RKO (cell line): Measurements from ENCODE around the gene MYRF.

Source experiments
- DNase-seq: peaks from one replicate; pipeline ENCODE4 v3.0.0-alpha.2; 2016; ENCODE audit warnings: low spot score

Gene MYRF

DNA sequence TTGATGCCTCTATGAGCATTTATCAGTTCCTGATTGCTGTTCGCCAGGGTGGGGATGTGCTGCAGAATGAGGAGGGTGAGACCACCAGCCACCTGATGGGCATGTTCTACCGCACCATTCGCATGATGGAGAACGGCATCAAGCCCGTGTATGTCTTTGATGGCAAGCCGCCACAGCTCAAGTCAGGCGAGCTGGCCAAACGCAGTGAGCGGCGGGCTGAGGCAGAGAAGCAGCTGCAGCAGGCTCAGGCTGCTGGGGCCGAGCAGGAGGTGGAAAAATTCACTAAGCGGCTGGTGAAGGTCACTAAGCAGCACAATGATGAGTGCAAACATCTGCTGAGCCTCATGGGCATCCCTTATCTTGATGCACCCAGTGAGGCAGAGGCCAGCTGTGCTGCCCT is 43.0 kb downstream of the MYRF start:
- DNase-seq, result no peak

GRCh38 chr11:61795876-61796526 is 43.6 kb downstream of the MYRF start:
- DNase-seq, result no peak

DNA sequence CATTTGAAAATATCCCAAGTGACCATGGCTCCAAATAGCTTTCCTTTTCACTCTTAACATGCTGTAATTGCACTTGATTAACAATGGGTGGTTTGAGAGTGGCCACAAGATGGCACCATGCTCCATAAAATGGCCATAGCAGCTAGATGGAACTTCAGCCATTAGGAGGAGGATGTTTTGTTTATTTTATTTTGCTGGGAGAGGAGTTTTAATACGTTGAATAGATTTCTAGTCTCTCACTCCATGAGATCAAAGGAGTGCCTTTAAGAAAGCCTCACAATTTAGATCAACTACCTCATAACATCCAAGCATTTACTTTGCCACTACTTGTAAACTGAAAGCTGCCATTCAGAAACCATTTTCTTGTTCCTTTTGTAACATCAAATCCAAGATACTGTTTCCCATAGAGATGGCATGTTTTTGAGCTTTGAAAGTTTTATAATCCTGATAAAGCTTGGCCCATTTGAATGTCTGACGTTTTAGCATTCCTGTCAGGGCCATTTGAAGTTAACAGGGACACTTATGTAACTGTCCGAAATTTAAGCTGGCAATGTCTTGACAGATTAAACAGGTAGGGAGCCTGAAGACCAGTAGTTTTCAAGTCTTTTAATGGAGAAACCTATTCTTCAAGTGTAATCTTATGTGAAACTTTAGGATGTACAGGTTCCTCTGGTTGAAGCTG is 45.0 kb downstream of the MYRF start:
- DNase-seq, result peak; percentile 82

DNA sequence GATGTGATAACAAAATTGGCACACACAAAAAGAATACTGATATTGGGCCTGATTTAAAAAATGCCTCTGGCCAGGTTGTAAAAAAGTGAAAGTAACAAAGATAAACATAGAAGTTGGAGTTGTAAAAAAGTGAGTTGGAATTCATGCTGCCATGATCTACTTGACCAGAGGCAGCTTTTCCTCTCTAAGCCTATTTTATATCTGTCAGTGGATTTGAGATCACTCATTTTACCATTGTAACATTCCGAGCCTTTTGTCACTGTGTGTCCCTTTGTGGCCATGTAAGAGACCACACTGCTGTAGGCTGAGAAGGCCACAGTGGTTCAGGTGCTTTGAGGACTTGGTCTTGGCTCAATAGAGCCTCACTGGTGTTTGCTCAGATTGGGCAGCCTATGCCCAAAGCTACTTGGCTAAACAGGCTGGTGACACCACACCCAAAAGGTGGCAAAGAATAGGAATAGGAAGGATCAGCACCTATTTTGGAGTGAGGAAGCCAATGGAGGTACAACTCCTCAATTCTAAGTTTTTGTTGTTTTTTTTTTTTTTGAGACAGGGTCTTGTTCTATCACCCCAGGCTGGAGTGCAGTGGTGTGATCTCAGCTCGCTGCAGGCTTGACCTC is 47.3 kb downstream of the MYRF start:
- no peak for DNase-seq

- DNase-seq, result no peak
Measured at GRCh38 chr11:61800331-61801281, 48.2 kb downstream of the MYRF start.

GRCh38 chr11:61802605-61803004 is 50.2 kb downstream of the MYRF start:
- DNase-seq, result no peak

GRCh38 chr11:61803889-61804647 is 51.6 kb downstream of the MYRF start:
- DNase-seq, result no peak

DNA sequence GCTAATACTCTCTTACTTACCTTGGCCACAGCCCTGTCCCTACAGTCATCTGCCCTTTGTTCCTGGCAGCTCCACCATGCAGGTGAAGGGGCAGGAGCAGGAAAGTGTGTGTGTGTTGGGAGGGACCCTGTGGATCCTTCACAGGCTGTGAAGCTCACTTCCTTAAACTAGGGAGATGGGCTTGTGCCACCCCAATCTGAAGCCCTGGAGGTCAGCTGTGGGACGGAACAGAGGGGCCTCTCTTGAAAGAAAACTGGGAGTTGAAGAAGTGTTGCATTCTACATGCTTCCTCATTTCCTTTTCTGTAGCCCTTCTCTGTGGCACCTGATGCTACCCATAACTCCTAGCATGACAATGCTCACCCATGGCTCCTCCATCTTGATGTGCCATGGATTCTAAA is 52.7 kb downstream of the MYRF start:
- DNase-seq, result no peak

DNA sequence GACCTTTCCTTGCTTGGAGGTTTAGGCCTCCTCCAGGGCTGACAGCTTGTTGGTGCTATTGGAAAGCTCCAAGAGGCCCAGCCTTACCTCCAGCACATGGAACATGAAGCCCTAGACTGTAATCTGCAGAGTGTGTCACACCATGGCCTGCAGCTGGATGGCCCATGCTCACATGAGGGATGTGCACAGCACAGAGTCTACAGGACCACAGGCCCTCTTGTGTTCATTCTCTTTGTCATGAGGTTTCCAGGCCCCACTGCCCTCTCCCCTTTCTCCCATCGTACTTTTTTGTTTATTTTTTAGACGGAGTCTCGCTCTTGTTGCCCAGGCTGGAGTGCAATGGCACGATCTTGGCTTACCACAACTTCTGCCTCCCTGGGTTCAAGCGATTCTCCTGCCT is 54.3 kb downstream of the MYRF start:
- DNase-seq, result no peak

GRCh38 chr11:61810671-61811175 is 58.3 kb downstream of the MYRF start:
- DNase-seq, result no peak

DNA sequence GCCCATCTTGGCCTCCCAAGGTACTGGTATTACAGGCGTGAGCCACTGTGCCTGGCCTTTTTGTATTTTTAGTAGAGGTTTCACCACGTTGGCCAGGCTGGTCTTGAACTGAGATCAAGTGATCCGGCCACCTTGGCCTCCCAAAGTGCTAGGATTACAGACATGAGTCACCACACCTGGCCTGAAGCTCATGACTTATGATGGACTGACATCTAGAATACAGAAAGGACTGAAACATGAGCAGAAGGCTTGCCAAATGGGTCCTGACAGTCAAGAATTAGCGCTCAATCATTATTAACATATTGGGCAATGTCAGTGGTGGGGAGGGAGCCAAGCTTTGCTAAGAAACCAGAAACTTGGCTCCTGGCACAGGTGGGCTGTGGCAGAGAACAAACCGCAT is 59.4 kb downstream of the MYRF start:
- no peak for DNase-seq

- no peak for DNase-seq
Measured at GRCh38 chr11:61812736-61813411, 60.4 kb downstream of the MYRF start.

DNA sequence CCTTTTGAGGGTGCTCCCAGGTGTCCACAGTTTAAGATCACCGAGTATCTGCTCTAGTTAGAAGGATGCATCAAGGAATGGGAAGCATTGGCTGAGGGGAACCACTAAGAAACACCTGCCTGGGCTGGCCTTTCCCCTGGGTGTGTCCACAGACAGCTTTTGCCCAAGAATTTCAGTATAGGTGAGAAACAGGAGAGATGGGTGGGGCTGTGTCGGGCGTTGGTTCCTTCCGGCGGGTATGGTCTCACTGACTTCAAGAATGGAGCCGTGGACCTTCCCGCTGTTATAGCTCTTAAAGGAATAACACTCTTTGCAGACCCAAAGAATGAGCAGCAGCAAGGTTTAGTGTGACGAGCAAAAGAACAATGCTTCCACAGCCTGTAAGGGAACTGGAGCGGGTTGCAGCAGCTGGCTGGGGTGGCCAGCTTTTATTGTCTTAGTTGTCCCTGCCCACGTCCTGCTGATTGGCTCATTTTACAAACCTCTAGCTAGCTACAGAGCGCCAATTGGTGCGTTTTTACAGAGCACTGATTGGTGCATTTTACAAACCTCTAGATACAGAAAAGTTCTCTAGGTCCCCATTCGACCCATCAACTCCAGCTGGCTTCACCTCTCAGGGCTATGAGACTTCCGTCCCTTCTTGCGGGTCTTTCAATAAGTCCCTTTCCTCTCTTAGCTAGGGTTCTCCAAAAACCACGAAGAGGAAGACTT is 62.0 kb downstream of the MYRF start:
- DNase-seq, result no peak

GRCh38 chr11:61814958-61815789 is 62.7 kb downstream of the MYRF start:
- no peak for DNase-seq

DNA sequence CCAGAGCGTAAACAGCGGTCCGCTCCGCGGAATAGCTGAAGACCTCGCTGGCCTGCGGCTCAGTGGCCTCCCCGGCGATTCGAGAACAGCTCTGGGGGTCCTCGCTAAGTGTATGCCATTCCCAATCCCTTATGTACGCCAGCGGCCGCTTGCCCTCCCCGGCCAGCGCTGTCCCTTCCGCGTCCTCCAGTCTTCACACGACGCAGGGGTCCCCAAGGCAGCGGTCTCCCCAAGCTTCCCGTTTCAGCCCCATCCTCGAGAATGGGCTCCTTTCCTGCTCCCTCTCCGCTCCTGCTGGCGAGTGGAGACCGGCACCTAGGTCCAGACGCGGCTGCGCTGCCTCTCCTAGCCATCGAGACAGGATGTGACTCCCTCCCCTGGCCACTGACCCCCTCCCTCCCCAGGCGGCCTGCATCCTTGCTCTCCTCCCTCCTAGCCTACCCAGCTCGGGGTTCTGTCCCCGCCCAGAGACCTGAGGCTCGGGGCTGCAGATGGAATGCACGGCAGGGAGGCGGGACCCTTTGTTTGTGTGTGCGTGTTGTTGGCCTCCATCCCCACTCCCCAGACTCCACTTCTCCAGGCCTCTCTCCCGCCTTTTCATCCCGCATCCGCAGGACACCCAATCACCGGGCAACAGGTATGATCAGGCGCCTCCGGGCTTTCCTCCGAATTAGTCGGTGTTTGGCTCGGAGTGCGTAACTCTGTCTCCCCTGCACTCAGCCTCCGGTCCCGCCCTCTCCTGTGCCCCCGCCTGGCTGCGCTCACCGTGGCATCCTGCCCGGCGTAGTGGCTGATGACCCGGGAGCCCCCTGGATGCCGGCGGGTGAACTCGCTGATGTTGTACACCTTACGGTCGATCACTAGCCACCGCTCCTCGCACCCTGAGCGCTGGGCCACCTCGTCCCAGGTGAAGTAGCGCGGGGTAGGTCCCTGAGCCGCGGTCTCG is 63.6 kb downstream of the MYRF start:
- DNase-seq, result no peak

DNA sequence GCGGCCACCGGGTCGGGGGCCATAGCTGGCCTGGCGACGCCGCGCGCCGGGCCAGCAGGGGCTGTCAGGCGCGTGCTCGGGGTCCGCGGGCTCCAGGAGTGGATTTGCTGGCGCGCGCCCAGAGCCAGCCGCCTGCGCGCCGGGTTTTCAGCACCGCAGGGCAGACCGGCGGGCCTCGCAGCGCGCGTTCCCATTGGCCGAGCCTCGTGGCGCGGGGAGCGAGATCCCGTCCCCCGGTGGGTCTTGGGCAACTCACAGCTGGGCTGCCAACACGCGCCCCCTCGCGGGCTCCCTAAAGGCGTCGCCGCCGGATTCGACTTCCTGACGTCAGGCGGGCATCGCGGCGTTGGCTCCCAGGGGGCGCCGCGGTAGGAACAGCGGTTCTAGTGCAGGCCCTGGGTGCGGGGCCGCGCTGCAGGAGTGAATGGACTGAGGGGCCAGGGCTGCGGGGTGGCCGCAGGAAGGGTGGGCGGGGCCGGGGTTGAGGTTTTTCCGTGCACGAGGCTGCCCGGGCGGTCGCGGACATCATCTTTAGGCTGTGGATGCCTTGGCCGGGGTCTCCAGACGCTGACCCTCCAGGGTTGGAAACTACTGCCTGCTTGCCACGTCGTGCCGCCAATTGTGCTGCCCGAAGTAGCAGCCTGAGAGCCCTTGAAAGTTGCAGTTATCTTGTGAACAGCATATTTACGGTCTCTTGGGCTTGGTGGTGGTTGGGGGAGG is 64.5 kb downstream of the MYRF start, which contains the start of gene FADS1:
Gene FADS1, minus strand, starts transcription at position 268 of the 720 bp plus-strand sequence. Its CDS starts 74 bp downstream, at position 194.
- DNase-seq, result no peak

- no peak for DNase-seq
Measured at GRCh38 chr11:61817471-61818202, 65.2 kb downstream of the MYRF start.
